ENCODE measurements around the gene SLC12A7.
"Not testable (repeated sequence)": the region's sequence is repeated elsewhere in the genome, so short reads cannot be mapped to it uniquely, and the experiment has no call there.

Gene SLC12A7

DNA sequence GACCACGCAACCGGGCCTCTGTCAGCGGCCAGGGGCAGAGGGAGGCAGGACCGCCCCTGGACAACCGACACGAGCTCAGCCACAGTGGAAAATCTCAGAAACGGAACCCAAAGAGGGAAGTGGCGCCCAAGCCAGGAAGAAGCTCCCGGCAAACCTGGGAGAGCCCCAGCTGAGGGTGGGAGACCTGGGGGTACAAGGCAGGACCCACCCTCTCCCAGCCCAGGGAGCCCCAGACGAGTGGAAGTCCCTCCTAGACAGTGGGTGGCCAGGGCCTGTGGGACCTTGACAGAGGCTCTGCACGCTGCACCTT is 3.0 kb downstream of the SLC12A7 start:
- DNase-seq: peak; percentile 53

DNA sequence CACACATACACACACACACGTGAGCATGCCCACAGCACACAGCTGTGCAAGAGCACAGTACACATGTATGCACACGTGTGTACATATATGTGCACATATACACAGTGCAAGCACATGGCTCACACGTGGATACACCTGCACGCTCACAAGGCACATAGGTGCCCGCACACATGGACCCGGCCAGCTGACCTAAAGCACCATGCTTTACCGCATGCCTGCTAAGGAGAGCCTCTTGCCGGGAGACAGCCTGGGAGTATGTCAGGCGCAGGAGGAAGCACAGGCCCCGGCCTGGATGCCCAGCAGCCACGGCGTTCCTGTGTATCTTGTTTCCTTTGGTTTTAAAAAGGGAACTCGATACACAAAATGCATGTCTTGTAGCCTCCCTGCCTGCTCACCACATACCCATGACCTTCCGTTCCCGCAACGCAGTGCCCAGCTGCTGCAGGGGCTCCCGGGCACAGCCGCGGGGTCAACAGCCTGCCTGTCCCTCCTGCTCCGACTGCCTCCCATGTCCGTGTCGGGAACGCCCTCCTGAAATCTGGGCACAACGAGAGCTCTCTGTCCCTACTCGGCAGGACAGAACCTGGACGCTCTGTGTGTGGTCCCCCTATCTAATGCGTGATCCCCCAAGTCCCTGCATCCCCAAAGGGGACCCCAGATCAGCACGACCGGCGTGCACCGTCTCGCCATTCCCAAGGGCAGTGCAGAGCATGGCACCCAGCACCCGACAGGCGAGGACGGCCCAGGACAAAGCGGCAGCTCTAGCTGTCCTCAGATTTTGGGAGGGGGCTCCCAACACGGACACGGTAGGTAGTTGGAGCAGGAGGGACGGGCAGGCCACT is 3.6 kb downstream of the SLC12A7 start:
- peak; percentile 84 for DNase-seq

DNA sequence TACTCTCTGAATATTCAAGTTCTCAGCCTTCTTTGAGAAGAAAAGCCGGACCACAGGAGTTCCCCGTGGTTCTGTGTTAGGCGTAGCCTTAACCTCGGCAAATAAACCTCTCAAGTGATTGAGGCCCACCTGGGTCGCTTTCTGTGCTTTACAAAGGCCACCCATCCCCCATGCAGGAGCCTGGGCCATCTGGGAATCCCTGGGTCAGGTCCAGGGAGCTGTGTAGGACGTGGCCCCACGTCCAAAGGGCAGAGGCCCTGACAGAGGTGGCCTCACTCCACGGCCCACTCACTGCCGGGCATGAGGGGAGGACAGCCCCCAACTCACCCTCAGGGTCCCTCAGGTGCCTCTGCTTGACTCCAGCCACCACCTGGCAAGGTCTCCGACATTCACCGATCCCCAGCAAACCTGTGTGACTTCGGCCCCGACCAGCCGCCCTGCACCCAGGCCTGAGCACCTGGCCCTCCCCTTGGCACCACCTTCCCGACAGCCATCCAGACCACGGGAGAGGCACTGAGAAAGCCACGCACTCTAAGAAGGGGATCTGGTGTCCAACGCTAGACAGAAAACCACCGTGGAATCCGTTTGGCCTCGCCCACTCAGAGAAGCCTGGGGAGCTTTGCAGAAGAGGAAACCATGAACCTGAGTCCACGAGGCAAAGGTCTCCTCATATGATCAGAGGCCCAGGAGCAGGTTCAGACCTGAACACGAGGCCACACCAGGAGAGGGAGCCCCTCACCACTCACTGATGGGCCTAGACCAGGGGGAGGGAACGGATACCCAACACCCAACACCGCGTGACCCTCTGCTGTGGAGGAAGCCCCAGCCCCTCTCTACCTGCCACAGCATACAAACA is 4.5 kb downstream of the SLC12A7 start:
- DNase-seq: peak; percentile 39

DNA sequence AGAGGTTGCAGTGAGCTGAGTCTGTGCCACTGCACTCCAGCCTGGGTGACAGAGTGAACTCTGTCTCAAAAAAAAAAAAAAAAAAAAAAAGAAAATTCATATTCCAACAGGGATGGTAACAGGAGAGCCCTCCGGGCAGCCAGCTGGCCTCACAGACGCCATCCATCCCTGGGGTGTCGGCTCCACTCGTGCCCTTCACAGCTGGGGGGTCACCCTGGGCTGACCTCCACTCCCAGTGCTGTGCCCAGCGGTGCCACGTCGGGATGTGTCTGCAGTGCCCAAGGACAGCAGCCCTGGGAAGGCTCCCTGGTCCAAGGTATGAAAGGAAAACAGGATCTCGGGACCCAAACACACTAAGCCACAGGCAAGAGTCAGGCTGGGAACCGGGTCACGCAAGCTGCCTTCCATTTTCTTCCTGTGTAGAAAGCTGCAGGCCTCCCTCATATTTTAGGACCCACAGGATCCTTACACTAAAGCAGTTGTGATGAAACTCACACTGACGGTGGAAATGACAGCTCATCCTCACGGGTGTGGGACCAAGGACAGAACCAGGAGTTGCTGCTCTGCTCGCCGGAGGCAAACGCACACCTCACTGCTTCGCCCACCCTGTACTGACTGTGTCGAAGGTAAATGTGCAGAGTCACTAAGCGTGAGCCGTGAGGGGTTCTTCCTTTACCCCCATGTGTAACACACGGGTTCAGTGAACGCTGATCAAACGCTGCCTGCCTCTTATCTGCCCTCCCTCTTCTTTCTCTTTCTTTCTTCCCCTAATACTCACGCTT is 5.3 kb downstream of the SLC12A7 start:
- peak; percentile 26 for DNase-seq

DNA sequence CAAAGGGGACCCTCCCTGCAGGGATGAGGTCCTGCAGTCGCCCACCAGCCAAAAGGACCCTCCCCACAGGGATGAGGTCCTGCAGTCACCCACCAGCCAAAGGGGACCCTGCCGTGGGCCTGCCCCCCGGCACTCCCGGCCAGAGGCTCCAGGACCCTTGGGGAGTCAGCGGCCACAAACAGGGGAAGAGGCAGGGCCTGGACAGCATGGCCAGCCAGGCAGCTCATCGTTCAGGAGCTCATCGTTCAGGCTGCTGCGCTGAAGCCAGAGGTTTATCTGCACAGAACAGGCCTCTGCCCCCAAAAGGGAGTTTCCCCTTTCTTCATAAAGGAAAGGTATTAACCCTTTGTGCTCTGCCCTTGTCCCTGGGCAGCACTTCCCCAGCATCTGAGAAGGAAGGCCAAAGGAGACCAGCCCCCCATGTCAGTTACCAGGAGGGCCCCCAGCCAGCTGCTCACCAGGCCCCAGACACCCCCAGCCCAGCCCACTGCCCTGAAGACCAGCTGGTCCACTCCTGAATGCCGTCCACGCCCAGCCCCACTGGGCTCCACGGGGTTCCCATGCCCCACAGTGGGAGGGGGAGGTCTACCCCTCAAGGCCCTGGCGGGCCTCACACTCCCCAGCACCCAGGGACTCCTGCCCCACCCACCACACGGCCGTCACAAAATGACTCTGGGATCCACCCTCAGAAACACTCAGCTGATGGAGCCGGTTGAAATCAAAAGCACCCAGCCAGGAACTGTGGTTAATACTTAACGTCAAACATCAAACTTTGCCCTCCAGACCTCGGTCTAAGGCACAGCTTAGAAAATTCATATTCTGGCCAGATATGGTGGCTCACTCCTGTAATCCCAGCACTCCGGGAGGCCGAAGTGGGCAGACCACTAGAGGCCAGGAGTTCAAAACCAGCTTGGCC is 6.3 kb downstream of the SLC12A7 start:
- peak; percentile 27 for DNase-seq

DNA sequence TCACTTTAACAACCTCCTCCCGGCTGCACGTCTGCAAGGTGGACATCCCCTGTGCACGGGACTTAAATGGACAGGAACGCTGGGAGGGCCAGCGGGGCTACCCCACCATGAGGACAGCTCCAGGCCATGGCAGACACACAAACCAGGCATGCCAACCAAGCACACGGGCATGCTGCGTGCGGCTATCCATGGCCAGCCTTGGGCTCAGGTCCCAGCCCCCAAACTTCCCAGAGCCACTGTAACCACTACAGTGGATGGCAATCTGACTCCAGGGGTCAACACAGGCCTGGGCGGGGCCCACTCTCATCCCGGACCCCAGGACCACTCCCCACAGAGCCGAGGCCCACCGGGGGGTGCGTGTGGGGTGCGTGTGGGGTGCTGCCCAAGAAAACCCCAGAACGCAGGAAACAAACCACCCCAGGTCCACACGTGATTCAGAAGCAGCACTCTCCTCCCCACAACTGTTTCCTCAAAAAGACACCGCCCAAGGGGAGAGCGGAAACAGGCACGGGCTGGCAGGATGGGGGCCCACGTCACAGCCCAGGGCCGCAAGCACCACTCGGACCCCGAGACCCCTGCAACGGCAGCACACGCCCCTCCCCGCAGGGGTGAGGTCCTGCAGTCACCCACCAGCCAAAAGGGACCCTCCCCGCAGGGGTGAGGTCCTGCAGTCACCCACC is 7.4 kb downstream of the SLC12A7 start:
- DNase-seq: peak; percentile 34

DNA sequence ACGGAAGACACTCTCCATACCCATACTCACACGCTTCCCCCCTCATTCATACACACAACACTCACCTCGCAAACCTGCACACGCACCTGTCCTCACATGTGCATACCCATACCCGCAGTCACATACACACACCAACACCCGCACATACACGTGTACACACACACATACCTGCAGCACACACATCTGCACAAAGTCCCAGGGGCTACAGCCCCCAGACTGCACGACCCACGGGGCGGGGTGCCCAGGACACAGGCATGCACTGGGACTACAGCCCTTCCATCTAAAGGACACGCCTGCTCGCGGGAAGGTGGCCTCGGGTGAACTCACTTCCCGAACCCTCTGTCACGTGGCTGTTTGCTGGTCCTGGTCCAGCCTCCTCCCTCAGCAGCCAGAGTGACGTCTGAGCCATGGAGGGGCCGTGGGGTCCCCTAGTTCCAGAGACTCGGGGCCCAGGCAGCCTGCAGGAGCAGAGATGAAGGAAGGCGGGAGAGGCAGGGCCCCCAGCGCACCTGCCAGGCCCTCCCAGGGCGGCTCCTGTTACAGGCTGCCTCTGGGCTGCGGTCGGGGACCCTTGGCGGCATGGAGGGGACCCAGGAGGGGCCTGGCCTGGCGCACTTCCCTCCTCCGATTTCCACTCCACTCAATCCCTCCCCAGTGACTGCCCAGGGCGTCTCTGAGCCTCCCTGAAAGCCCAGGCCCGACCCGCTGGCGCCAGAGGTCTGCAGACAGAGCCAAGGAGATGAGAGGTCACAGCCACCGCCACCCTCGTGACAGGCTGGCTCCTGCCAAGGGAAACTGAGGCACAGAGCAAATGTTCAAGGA is 8.1 kb downstream of the SLC12A7 start:
- peak; percentile 11 for DNase-seq

DNA sequence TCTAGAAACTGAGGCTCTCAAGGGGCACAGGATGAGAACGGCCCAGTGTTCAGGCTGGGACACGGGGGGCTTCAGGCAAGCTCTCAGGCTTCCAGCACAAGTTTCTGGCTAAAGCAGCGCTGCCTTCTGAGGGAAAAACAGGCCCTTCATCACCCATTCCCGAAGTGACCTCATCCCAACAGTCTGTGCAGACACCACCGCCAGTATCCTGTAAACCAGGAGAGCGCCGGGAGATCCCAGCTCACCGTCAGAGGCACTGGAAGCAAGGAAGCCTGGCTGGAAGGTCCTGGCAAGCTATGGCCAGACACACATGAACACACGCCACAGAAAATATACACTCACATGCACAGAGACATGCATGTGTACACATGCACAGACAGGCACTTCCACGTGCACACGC is 8.8 kb downstream of the SLC12A7 start:
- no peak for DNase-seq

DNA sequence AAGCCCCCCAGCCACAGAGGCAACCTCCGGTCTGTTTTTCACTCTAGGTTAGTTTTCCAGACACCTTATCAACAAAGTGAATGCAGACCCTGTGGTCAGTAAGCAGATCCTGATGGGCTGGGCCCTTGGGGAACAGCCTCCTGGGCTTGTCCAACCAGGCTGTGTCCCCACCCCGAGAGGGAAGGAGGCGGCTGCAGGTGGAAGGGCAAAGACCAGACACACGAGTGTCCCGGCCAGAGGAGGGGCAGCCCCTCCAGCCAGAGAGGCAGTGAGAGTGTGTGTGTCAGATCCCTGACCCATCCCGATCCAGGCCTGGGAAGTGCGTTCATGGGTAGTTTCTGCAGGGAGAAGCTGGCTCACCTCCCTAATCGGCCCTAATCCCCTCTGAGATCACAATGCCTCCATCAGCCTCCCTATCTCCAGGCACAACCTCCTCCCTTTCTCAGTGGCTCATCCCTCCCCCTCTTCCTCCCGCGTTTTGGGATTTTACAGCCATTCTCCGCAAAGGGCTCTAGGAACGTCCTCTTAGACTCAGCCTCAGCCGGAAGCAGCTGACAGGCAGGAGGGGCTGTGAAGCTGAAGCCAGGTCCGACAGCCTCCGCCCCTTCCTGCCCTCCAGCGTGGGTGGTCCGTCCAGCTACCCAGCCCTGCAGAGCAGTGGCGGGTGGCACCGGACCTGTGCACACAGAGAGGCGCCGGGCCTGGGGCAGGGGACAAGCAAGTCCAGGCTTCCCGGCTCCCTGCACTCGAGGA is 9.7 kb downstream of the SLC12A7 start:
- no peak for DNase-seq

DNA sequence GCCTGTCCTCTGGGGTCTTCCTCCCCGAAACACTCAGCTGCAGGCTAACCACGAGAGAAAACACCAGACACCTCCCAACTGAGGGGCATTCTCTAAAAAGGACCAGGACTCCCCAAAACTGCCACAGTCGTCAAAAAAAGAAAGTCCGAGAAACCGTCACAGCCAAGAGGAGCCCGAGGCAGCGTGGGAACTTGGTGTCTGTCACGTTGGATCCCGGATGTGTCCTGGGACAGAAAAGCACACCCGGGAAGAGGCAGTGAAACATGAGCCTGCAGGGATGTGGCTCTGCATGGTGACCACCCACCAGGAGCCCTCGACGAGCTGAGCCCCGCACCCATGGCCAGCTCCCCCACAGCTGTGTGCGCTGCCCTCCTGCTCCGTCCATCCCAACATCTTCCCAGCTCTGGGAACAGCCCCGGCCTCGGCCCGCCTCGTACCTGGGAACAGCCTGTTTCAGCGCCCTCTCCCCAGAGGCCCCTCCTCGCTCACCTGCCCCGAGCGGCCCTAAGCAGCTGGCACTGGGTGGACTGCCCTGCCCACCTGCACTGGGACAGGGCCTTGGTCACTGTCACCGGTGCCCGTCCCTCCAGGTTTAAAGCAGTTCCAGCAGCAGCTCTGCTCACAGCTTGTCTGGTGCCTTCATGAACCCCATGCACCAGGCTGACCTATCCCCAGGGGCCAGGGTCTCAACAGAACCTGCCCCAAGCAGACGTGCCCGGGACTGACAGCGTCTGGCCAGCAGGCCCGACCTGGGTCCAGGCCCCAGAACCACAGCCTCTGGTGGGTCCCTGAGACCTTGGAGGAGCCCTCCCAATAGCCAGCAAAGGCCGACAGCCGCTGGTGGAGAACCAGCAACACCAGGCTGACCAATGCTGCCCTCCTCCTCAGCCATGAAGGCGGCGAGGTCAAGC is 10.9 kb downstream of the SLC12A7 start:
- no peak for DNase-seq

DNA sequence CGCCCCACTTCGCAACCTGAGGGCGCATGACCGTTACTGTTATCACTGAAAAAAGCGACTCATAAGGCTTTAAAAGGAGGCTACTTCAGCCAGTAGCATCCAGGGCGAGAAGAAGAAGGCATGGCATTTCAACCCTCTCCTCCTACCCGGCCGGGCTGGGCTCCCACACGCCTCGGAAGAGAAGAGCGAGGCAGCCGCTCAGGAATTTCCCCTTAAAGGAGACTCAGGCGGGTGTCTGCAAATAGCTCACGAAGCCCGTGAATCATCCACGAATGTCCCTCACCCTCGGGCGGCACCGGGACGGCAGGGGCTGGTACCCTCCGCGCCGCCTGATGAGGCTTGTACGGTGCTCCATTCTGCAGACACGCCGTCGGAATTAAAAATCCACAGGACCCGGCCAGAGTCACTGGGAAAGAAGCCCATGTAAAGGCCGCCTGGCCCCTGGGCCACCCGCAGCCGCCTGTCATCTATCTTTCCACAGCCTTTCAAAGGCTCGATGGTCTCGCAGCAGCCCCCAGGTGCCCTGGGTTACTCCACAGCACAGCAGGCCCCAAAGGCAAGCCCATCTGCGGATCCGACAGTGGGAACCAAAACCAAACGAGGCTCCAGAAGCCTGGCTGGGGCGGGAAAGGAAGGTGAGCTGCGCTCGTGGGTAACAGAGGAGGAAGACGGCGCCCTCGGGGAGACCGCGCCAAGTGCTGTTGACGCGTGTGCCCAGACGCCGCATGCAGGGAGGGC is 11.8 kb downstream of the SLC12A7 start:
- DNase-seq: no peak

DNA sequence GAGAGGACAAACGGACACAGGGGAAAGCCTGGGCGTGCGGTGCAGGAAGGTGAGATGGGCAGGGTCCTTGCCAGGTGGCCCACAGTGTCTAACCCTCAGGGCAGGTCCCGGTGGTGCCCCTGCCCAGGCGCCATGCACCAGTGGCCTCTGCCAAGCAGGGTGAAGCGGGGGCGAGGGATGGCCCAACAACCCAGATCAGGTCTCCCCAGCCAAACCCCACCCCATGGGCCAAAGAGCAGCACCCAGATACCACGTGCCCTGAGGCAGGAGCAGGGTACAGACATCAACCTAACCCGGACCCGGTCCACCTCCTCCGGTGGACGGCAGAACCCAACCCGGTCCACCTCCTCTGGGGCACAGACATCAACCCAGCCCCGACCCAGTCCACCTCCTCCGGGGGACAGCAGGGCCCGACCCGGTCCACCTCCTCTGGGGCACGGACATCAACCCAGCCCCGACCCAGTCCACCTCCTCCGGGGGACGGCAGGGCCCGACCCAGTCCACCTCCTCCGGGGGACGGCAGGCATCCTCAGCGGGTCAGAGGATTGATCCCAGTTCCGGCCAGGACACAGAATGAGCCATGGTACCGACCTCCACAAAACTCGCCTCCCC is 12.8 kb downstream of the SLC12A7 start:
- no peak for DNase-seq

DNA sequence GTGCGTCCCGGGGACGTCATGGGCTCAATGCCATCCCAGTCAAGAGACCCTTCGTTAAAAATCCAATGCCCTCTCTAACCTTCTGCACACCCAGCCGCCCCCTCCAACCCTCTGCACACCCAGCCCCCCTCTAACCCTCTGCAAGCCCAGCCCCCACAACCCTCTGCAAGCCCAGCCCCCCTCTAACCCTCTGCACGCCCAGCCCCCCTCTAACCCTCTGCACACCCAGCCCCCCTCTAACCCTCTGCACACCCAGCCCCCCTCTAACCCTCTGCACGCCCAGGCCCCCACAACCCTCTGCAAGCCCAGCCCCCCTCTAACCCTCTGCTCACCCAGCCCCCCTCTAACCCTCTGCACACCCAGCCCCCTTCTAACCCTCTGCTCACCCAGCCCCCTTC is 13.9 kb downstream of the SLC12A7 start:
- DNase-seq: not testable (repeated sequence)

DNA sequence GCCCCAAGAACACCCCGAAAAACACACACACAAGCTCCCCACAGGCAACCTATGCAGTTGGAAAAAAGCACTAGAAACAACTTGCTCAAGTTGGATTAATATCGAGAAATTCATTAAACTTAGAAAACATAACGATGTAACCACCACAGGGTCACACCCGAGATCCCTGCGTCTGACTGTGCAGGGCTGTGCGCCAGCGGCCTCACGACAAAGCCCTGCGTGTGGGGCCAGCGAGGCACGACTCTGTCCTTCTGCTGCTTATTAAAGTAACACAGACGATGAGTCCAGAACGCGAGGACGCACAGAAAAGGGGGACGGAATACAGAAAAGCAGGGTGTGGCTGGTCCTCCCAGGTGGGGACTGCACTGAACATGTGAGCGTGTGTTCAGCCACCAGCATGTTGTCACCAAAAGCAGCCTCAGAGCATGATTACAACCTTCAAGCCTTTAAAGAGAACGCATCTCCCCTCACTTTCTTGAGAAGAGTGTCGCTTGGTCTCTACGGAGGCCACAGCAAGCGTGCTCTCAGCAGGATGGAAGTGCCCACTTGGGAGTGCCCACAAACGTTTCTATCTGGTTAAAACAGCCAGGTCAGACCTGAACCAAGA is 14.4 kb downstream of the SLC12A7 start:
- DNase-seq: no peak

DNA sequence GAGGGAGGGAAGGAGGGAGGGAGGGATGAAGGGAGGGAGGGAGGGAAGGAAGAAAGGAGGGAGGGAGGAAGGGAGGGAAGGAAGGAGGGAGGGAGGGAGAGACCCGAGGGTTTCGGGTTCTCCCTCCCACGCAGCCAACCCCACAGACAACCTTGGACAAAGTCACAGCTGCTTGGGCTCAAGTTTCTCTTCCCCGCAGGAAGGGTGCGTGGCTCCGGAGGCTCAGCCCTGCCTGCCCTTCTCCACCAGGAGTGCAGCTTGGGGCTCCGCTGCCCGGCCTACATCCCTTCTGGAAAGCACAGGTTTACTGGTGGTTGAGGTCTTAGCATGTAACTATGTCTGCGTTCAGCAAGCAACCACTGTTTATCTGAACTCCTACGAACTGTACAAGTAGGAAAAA is 15.0 kb downstream of the SLC12A7 start:
- no peak for DNase-seq

DNA sequence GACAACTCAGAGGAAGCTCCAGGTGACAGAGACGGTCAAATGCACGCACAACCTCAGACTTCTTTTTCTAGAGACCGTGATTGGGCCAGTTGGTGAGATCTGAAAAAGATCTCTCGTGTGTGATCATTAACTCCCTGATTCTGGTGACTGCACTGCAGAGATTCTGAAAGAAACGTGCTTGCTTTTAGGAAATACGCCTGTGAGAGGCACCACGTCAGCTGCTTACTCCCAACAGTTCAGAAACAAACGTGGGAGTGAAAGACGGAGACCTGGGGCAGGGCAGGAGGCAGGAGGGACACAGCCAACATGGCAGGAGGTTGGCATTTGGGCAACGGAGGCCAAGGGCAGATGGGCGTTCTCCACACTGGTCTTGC is 15.9 kb downstream of the SLC12A7 start:
- no peak for DNase-seq

DNA sequence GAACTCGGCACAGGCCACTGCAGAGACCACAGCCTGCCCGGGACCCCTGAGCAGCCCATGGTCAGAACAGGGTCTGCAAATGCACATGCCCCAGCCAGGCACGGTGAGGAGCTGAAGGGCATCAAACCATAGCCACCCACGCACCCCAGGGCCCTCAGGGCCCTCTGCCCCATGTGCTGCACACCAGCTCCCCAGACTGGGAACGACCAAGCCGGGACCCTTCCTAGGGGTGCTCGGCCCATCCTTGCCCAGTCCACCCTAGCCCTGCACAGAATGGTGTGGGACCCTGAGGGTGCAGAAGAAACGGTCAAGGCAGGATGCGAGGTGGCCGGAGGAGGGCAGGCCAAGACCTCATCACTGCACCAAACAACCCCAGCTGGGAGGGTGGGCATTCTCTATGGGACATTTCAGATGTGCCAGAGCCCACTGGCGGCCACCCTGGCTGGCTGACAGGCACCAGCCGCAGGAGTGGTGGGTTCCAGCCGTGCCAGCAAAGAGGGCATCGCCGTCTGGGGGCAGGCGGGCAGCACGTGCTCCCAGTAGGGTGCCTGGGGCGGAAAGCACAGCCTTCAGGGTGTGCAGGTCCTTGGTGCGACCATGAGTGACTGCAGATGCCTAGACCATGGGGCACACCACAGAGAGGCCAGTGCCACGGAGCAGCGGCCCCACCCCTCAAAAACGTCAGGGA is 16.4 kb downstream of the SLC12A7 start:
- no peak for DNase-seq
